ENCODE data around the gene ZNF467.

- TF ChIP-seq CTCF (conservative IDR thresholded peaks at IDR 0.05; ENCODE audit: low read depth in 2 of 2): peak; percentile 84 to 88
- no peak for TF ChIP-seq REST (IDR thresholded peaks at IDR 0.05; ENCODE audit: unreplicated experiment)
- TF ChIP-seq POLR2AphosphoS5 (IDR thresholded peaks at IDR 0.05; ENCODE audit: low read depth): no peak
- no peak for TF ChIP-seq EZH2 (IDR thresholded peaks at IDR 0.05; ENCODE audit: low read depth, unreplicated experiment)
Measured at GRCh38 chr7:149742075-149742701, 31.2 kb downstream of the ZNF467 start.
